H9 (cell line): ENCODE data around the gene RIC1. TPM values are rescaled to one million over a fixed set of nuclear protein-coding genes. Genes with fewer than 3 reads are reported as not detected.
"Not testable (repeated sequence)": the region's sequence is repeated elsewhere in the genome, so short reads cannot be mapped to it uniquely, and the experiment has no call there.

Experiments
- DNase-seq: peaks from one replicate; pipeline ENCODE4 v3.0.0-alpha.2; 2017
- H2AFZ ChIP-seq: one replicate; pipeline ENCODE4 v1.6.1; 2013; ENCODE audit warnings: mild to moderate bottlenecking, low read length, control low read depth, moderate library complexity
- H2AK5ac ChIP-seq: 2 replicates; pipeline ENCODE4 v1.6.1; 2013; ENCODE audit warnings: low read length, control low read depth, mixed read lengths; ENCODE audit not compliant: insufficient read length
- H2BK120ac ChIP-seq: one replicate; pipeline ENCODE4 v1.6.1; 2013; ENCODE audit warnings: low read depth, mild to moderate bottlenecking, low read length, control low read depth, inconsistent platforms; ENCODE audit not compliant: poor library complexity, severe bottlenecking
- H2BK12ac ChIP-seq: 2 replicates; pipeline ENCODE4 v1.6.1; 2013; ENCODE audit warnings: low read length, control low read depth, mixed read lengths, low read depth; ENCODE audit not compliant: insufficient read length
- H2BK15ac ChIP-seq: 2 replicates; pipeline ENCODE4 v1.6.1; 2013; ENCODE audit warnings: low read depth, low read length, control low read depth
- H2BK20ac ChIP-seq: one replicate; pipeline ENCODE4 v1.6.1; 2013; ENCODE audit warnings: low read depth, mild to moderate bottlenecking, low read length, control low read depth, inconsistent platforms; ENCODE audit not compliant: poor library complexity, severe bottlenecking
- H2BK5ac ChIP-seq: 2 replicates; pipeline ENCODE4 v1.6.1; 2013; ENCODE audit warnings: low read length, control low read depth, mixed read lengths; ENCODE audit not compliant: insufficient read length
- H3K14ac ChIP-seq: 2 replicates; pipeline ENCODE4 v1.6.1; 2013; ENCODE audit warnings: low read length, control low read depth; ENCODE audit not compliant: insufficient read depth
- H3K18ac ChIP-seq: 2 replicates; pipeline ENCODE4 v1.6.1; 2013; ENCODE audit warnings: low read depth, mild to moderate bottlenecking, mixed read lengths, low read length, control low read depth; ENCODE audit not compliant: insufficient read length
- H3K23ac ChIP-seq: 2 replicates; pipeline ENCODE4 v1.6.1; 2013; ENCODE audit warnings: low read length, control low read depth, mixed read lengths, low read depth; ENCODE audit not compliant: insufficient read length
- H3K23me2 ChIP-seq: 2 replicates; pipeline ENCODE4 v1.6.1; 2013; ENCODE audit warnings: low read depth, mild to moderate bottlenecking, mixed read lengths, low read length, control low read depth; ENCODE audit not compliant: insufficient read length, poor library complexity, severe bottlenecking
- H3K27ac ChIP-seq: 2 replicates; pipeline ENCODE4 v1.5.1; 2013; ENCODE audit warnings: low read length, control low read depth, mixed read lengths, low read depth; ENCODE audit not compliant: insufficient read length
- H3K27me3 ChIP-seq: 2 replicates; pipeline ENCODE4 v1.6.1; 2013; ENCODE audit warnings: low read length, control low read depth, inconsistent platforms; ENCODE audit not compliant: insufficient read depth
- H3K4ac ChIP-seq: 2 replicates; pipeline ENCODE4 v1.6.1; 2013; ENCODE audit warnings: low read depth, mild to moderate bottlenecking, control low read depth, inconsistent platforms, low read length, moderate library complexity
- H3K4me1 ChIP-seq: 2 replicates; pipeline ENCODE4 v1.6.1; 2013; ENCODE audit warnings: low read length, control low read depth, inconsistent platforms; ENCODE audit not compliant: insufficient read depth
- H3K4me2 ChIP-seq: 2 replicates; pipeline ENCODE4 v1.6.1; 2013; ENCODE audit warnings: low read length, control low read depth, mixed read lengths; ENCODE audit not compliant: insufficient read length, insufficient read depth
- H3K56ac ChIP-seq: 2 replicates; pipeline ENCODE4 v1.6.1; 2013; ENCODE audit warnings: low read depth, mild to moderate bottlenecking, mixed read lengths, low read length, control low read depth; ENCODE audit not compliant: insufficient read length
- H3K79me1 ChIP-seq: 2 replicates; pipeline ENCODE4 v1.6.1; 2013; ENCODE audit warnings: low read depth, mild to moderate bottlenecking, moderate library complexity, low read length, control low read depth, inconsistent platforms; ENCODE audit not compliant: insufficient read depth, poor library complexity, severe bottlenecking
- H3K79me2 ChIP-seq: 2 replicates; pipeline ENCODE4 v1.6.1; 2013; ENCODE audit warnings: low read length, control low read depth, inconsistent platforms; ENCODE audit not compliant: insufficient read depth
- H3K9ac ChIP-seq: 2 replicates; pipeline ENCODE4 v1.6.1; 2013; ENCODE audit warnings: low read length, control low read depth, mixed read lengths; ENCODE audit not compliant: insufficient read length; ENCODE audit errors: extremely low read depth
- H3K9me3 ChIP-seq: one replicate; pipeline ENCODE4 v1.6.1; 2013; ENCODE audit warnings: low read depth, low read length, inconsistent platforms; ENCODE audit not compliant: control insufficient read depth
- H3T11ph ChIP-seq: one replicate; pipeline ENCODE4 v1.6.1; 2013; ENCODE audit warnings: mild to moderate bottlenecking, low read length, control low read depth, inconsistent platforms
- H4K20me1 ChIP-seq: one replicate; pipeline ENCODE4 v1.6.1; 2013; ENCODE audit not compliant: control insufficient read depth, insufficient read length, insufficient read depth
- H4K5ac ChIP-seq: 2 replicates; pipeline ENCODE4 v1.6.1; 2013; ENCODE audit warnings: low read depth, mild to moderate bottlenecking, mixed read lengths, low read length, control low read depth; ENCODE audit not compliant: insufficient read length
- H4K8ac ChIP-seq: replicated peaks from 2 replicates; pipeline ENCODE4 v1.6.1; 2013; ENCODE audit warnings: low read length, control low read depth, mixed read lengths, low read depth; ENCODE audit not compliant: insufficient read length
- H4K91ac ChIP-seq: 2 replicates; pipeline ENCODE4 v1.6.1; 2013; ENCODE audit warnings: low read depth, mild to moderate bottlenecking, moderate library complexity, mixed read lengths, low read length, control low read depth; ENCODE audit not compliant: insufficient read length
- H3K27ac Mint-ChIP-seq, 3 experiments: 2 replicates in 2 of 3; 3 replicates in 1 of 3; pipeline ENCODE4 v1.8.0; 2020 to 2021; ENCODE audit warnings: mixed read lengths in 3 of 3, mild to moderate bottlenecking in 1 of 3, moderate library complexity in 1 of 3
- H3K27me3 Mint-ChIP-seq: 2 replicates; pipeline ENCODE4 v1.8.0; 2021; ENCODE audit warnings: low read depth, mild to moderate bottlenecking, moderate library complexity, mixed read lengths
- H3K36me3 Mint-ChIP-seq, 3 experiments: 2 replicates in 2 of 3; 3 replicates in 1 of 3; pipeline ENCODE4 v1.8.0; 2020 to 2021; ENCODE audit warnings: low read depth in 3 of 3, mixed read lengths in 3 of 3; ENCODE audit not compliant: insufficient read depth in 1 of 3
- H3K4me1 Mint-ChIP-seq, 2 experiments: 2 replicates each; pipeline ENCODE4 v1.8.0; 2020; ENCODE audit warnings: mixed read lengths in 2 of 2
- H3K4me3 Mint-ChIP-seq, 2 experiments: 2 replicates in 1 of 2; 3 replicates in 1 of 2; pipeline ENCODE4 v1.8.0; 2020 to 2021; ENCODE audit warnings: mild to moderate bottlenecking in 2 of 2, mixed read lengths in 2 of 2, moderate library complexity in 1 of 2
- H3K9me3 Mint-ChIP-seq, 2 experiments: 2 replicates in 1 of 2; 3 replicates in 1 of 2; pipeline ENCODE4 v1.8.0; 2020; ENCODE audit warnings: mild to moderate bottlenecking in 2 of 2, mixed read lengths in 2 of 2, moderate library complexity in 1 of 2
- whole genome bisulfite sequencing: extraction: QIAGEN DNeasy Blood & Tissue Kit; methylation state at CpG from one replicate; pipeline ENCODE4 v1.1.7; 2013; ENCODE audit warnings: missing lambda C conversion rate, low lambda C conversion rate, mixed read lengths; ENCODE audit not compliant: insufficient read length; ENCODE audit errors: extremely low coverage; 5-methylcytosine and 5-hydroxymethylcytosine counted together
- total RNA-seq: library from RNA; stranded (reverse); gene quantifications from 2 replicates; pipeline ENCODE4 v1.2.1, GENCODE V29; 2021

Gene RIC1
- total RNA-seq, 1 experiment from 2014 or later, result 13.7 TPM

- not testable (repeated sequence) for H3K27ac ChIP-seq, H3K79me1 ChIP-seq, H4K5ac ChIP-seq, H2BK120ac ChIP-seq, H2BK12ac ChIP-seq, H3K27ac Mint-ChIP-seq, H3K27me3 Mint-ChIP-seq, H2BK5ac ChIP-seq, H3K4me2 ChIP-seq, H3K4me3 Mint-ChIP-seq, H3T11ph ChIP-seq, DNase-seq, H3K4me1 Mint-ChIP-seq, H3K4me1 ChIP-seq, H2AFZ ChIP-seq, H3K9ac ChIP-seq, H3K9me3 ChIP-seq, H3K56ac ChIP-seq, H2AK5ac ChIP-seq, H3K79me2 ChIP-seq, H3K14ac ChIP-seq, H2BK15ac ChIP-seq, H4K20me1 ChIP-seq, H3K23ac ChIP-seq, H4K91ac ChIP-seq, H2BK20ac ChIP-seq, H3K4ac ChIP-seq, H3K18ac ChIP-seq, H3K27me3 ChIP-seq, H3K23me2 ChIP-seq, H4K8ac ChIP-seq
- peaks cover 44 to 48% of the 10 kb centered on the region in 2 experiments for H3K9me3 Mint-ChIP-seq
- H3K36me3 Mint-ChIP-seq, result peaks cover 49 to 73% (median 63%) of the 10 kb centered on the region in 3 experiments
- no CpG with 5 or more reads among the region's 3 CpGs for WGBS
Measured at GRCh38 chr9:5783420-5783819, 154.5 kb downstream of the RIC1 start.
